Breast epithelium (tissue), 4 donors: Measurements from ENCODE around the gene ZNF789. TPM values are rescaled to one million over a fixed set of nuclear protein-coding genes. Genes with fewer than 3 reads are reported as not detected.

Experiments
- DNase-seq, 2 donors: peaks; one replicate each; pipeline ENCODE4 v3.0.0-alpha.2; 2019; ENCODE audit warnings: low spot score in 2 of 2
- H3K27ac ChIP-seq, 2 donors: fragments of 200-600 bp; sonication (generic) in 1 of 2; one replicate each; pipeline ENCODE4 v1.5.1; 2016 to 2019; ENCODE audit warnings: mild to moderate bottlenecking in 1 of 2
- H3K27me3 ChIP-seq, 2 donors: fragments of 200-600 bp; sonication (generic) in 1 of 2; one replicate each; pipeline versions ENCODE4 v1.5.1 to v1.6.0; 2017 to 2019; ENCODE audit warnings: control low read depth in 1 of 2, mild to moderate bottlenecking in 1 of 2
- H3K36me3 ChIP-seq: fragments of 200-600 bp; one replicate; pipeline ENCODE4 v1.5.1; 2019
- H3K4me1 ChIP-seq, 2 donors: fragments of 200-600 bp; sonication (generic); one replicate each; pipeline ENCODE4 v1.5.1; 2016 to 2019; ENCODE audit warnings: control low read depth in 1 of 2
- H3K4me3 ChIP-seq, 3 donors: fragments of 200-600 bp; sonication (generic); 1 replicate in 2 of 3; 2 replicates in 1 of 3; pipeline ENCODE4 v1.5.1; 2016 to 2019; ENCODE audit warnings: mild to moderate bottlenecking in 3 of 3, moderate library complexity in 2 of 3
- H3K9me3 ChIP-seq, 2 donors: fragments of 200-600 bp; sonication (generic) in 1 of 2; one replicate each; pipeline ENCODE4 v1.5.1; 2016 to 2019; ENCODE audit warnings: control low read depth in 1 of 2
- CTCF ChIP-seq, 3 donors: fragments of 450-650 bp; IDR thresholded peaks; one replicate each; pipeline ENCODE4 v1.5.1; 2016 to 2017; ENCODE audit warnings: antibody characterized with exemption in 3 of 3, mild to moderate bottlenecking in 3 of 3, moderate library complexity in 3 of 3
- POLR2A ChIP-seq: fragments of 450-650 bp; IDR thresholded peaks from one replicate; pipeline ENCODE4 v1.6.1; 2016; ENCODE audit warnings: antibody characterized with exemption, mild to moderate bottlenecking, moderate library complexity
- POLR2AphosphoS5 ChIP-seq, 3 donors: sonication (generic); formaldehyde crosslinking; IDR thresholded peaks; one replicate each; pipeline ENCODE4 v1.6.1; 2017; ENCODE audit warnings: antibody characterized with exemption in 3 of 3
- intact Hi-C: fragments of 100-400 bp; cut with DNase I; formaldehyde crosslinking; loops from one replicate; pipeline ENCODE4 v1.15.1; 2023; ENCODE audit warnings: low total_unique reads
- total RNA-seq, 3 donors: library from RNA; depleted of rRNA; stranded (reverse); fragments of >200 nt; gene quantifications; one replicate each; pipeline ENCODE4 v1.1.0, GENCODE V29; 2016

ZNF789 gene
- total RNA-seq, 3 donors from 2014 or later: 4.6 to 12.3 (median 8.5) TPM

- no peak for DNase-seq
- no peak overlapping the region for H3K27ac ChIP-seq
- no peak overlapping the region for H3K4me3 ChIP-seq
- TF ChIP-seq POLR2AphosphoS5 (IDR thresholded peaks at IDR 0.05): no peak
- no peak for TF ChIP-seq CTCF (IDR thresholded peaks at IDR 0.05)
- TF ChIP-seq POLR2A: no peak
- H3K27me3 ChIP-seq: no peaks in the 10 kb centered on the region
- H3K36me3 ChIP-seq: peaks cover 15% of the 10 kb centered on the region
- no peaks in the 10 kb centered on the region for H3K4me1 ChIP-seq
- peaks cover 16 to 19% of the 10 kb centered on the region in 2 donors for H3K9me3 ChIP-seq
- intact Hi-C loops: no loop called here
These were observed 16.5 kb downstream of the ZNF789 start for GRCh38 chr7:99489235-99489634.

- Histone ChIP-seq H3K4me1 (no peaks in the 10 kb centered on the region), H3K9me3 (peaks cover 22 to 29% of the 10 kb centered on the region in 2 donors), H3K36me3 (peaks cover 18% of the 10 kb centered on the region), H3K4me3 (no peak overlapping the region), H3K27ac (no peak overlapping the region), H3K27me3 (no peaks in the 10 kb centered on the region)
- intact Hi-C loops: no loop called here
- no peak for DNase-seq
- TF ChIP-seq POLR2AphosphoS5 (IDR thresholded peaks at IDR 0.05) (no peak), CTCF (IDR thresholded peaks at IDR 0.05) (no peak)
These were observed 18.2 kb downstream of the ZNF789 start for GRCh38 chr7:99490878-99491277.

GRCh38 chr7:99493823-99494222, 21.1 kb downstream of the ZNF789 start:
- peak overlapping the region in 1 of 3 donors; percentile 22 for H3K4me3 ChIP-seq
- no peaks in the 10 kb centered on the region for H3K27me3 ChIP-seq
- H3K27ac ChIP-seq: no peak overlapping the region
- peaks cover 22 to 29% of the 10 kb centered on the region in 2 donors for H3K9me3 ChIP-seq
- H3K36me3 ChIP-seq: peaks cover 18% of the 10 kb centered on the region
- TF ChIP-seq POLR2AphosphoS5 (IDR thresholded peaks at IDR 0.05) (no peak), CTCF (IDR thresholded peaks at IDR 0.05) (no peak), POLR2A (no peak)
- H3K4me1 ChIP-seq: peaks cover 0 to 9% of the 10 kb centered on the region in 2 donors
- DNase-seq: no peak
- intact Hi-C loops: no loop called here

GRCh38 chr7:99497766-99498545, 25.3 kb downstream of the ZNF789 start:
- Histone ChIP-seq H3K4me1 (peaks cover 0 to 15% of the 10 kb centered on the region in 2 donors), H3K4me3 (peak overlapping the region; percentile 76 to 98 (median 87)), H3K27ac (no peak overlapping the region), H3K36me3 (peaks cover 16% of the 10 kb centered on the region), H3K9me3 (peaks cover 18 to 22% of the 10 kb centered on the region in 2 donors), H3K27me3 (no peaks in the 10 kb centered on the region)
- no peak for DNase-seq
- TF ChIP-seq POLR2A: no peak
- TF ChIP-seq POLR2AphosphoS5 (IDR thresholded peaks at IDR 0.05): no peak
- TF ChIP-seq CTCF (IDR thresholded peaks at IDR 0.05): no peak
- intact Hi-C loops: no loop called here

GRCh38 chr7:99498546-99498944, 25.9 kb downstream of the ZNF789 start:
- Histone ChIP-seq H3K36me3 (peaks cover 10% of the 10 kb centered on the region), H3K4me1 (peaks cover 0 to 15% of the 10 kb centered on the region in 2 donors), H3K27ac (peak overlapping the region in 1 of 2 donors; percentile 98), H3K9me3 (peaks cover 13 to 16% of the 10 kb centered on the region in 2 donors), H3K27me3 (no peaks in the 10 kb centered on the region), H3K4me3 (peak overlapping the region; percentile 76 to 98 (median 87))
- TF ChIP-seq CTCF (IDR thresholded peaks at IDR 0.05): no peak
- no peak for TF ChIP-seq POLR2AphosphoS5 (IDR thresholded peaks at IDR 0.05)
- TF ChIP-seq POLR2A: no peak
- intact Hi-C loops: no loop called here
- no peak for DNase-seq
